Left renal cortex interstitium (tissue), 4 donors: ENCODE results near the gene CDC14A. TPM values are rescaled to one million over a fixed set of nuclear protein-coding genes. Genes with fewer than 3 reads are reported as not detected.
A peak's percentile ranks its signal among the peaks of the same experiment; 100 is the strongest.
"Not testable (repeated sequence)": the region's sequence is repeated elsewhere in the genome, so short reads cannot be mapped to it uniquely, and the experiment has no call there.

ENCODE experiments used
- DNase-seq, 4 donors: peaks; one replicate each; pipeline ENCODE4 v3.0.0-alpha.2; 2013; ENCODE audit warnings: low read depth in 4 of 4, low spot score in 2 of 4, missing footprints in 1 of 4
- polyA plus RNA-seq, 4 donors: library from polyadenylated mRNA; unstranded; fragments of 120-200 nt; gene quantifications; one replicate each; pipeline ENCODE4 v1.2.1, GENCODE V29; 2013; ENCODE audit not compliant: insufficient read length in 4 of 4

CDC14A gene
- polyA plus RNA-seq, 4 donors = 25.7 to 34.2 (median 28.9) TPM

- no peak for DNase-seq
Observed at GRCh38 chr1:100332331-100332730, 20.0 kb upstream of the CDC14A start.

DNA sequence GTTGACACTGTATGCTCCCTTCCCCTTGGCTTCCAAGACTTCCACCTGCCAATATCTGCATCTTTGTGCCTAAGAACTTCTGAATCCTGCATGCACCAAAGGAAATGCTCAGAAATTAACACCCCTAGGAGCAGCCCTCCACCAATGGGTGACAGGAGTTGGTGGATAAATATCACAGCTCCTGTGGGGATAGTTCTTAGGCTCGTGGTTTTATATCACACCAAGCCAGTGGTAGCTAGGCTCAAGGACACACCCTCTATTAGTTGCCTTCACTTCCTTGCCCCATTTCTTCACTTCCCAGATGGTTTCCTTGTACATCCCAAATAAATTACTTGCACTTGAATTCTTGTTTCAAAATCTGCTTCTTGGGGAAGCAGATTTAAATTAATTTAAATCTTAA, 16.9 kb upstream of the CDC14A start:
- no peak for DNase-seq

- not testable (repeated sequence) for DNase-seq
Observed at GRCh38 chr1:100337878-100338277, 14.4 kb upstream of the CDC14A start.

DNA sequence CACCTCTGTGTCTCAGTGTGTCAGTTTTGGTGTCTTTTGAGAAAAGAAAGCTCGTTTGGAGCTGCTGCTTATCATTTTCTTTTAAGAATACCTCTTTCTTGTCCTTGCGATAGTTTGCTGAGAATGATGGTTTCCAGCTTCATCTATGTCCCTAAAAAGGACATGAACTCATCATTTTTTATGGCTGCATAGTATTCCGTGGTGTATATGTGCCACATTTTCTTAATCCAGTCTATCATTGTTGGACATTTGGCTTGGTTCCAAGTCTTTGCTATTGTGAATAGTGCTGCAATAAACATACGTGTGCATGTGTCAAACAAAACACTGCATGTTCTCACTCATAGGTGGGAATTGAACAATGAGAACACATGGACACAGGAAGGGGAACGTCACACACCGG, 12.6 kb upstream of the CDC14A start:
- not testable (repeated sequence) for DNase-seq

- no peak for DNase-seq
Observed at GRCh38 chr1:100340494-100340893, 11.8 kb upstream of the CDC14A start.

DNA sequence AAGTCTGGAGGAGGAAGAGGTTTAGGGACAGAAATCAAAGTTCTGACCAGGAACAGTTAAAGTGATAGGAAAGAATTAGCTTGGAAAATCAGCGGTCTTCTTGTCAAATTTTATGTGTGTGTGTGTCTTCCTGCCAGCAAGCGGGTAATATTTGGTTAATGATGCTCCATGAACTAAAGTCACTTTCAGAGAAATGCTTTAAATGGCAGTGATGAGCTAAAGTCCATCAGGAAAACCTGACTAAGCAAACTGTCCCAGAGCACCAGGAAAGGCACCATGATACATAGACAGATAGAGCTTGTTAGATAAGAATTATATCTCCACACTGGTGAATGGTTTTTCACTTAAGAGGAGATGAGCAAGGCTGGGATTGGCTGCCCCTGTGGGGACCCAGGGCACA, 10.0 kb upstream of the CDC14A start:
- no peak for DNase-seq

GRCh38 chr1:100343897-100344296, 8.4 kb upstream of the CDC14A start:
- DNase-seq = no peak

DNA sequence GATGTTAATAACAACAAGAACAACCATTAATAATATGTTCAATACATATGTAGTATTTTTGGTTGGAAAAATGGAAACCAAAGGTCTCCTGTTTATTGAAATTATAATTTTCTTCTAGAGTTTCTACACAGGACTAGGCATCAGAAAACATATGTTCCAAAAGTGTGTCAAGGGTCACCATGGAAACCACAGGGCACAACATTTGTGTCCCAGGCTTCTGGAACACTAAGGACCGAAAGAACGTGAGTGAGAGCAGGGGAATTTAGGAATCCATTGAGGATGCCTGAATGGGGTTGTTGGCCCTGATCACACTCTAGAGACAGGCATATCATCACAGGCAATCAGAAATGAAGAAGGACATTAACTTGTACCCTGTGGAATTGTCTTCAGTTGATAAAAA, 7.5 kb upstream of the CDC14A start:
- no peak for DNase-seq

DNA sequence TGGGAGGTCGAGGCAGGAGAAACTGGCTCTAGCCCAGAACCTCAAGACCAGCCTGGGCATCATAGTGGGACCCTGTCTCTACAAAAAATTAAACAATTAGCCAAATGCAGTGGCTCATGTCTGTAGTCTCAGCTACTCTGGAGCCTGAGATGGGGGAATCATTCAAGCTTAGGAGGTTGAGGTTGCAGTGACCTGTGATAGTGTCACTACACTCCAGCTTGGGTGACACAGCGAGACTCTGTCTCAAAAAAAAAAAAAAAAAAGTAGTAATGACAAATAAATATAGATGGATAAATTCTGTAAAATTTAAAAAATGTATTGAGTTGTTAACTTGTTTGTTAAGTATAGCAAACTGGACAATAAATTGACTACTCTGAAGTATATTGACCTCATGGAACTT, 5.9 kb upstream of the CDC14A start:
- no peak for DNase-seq

DNA sequence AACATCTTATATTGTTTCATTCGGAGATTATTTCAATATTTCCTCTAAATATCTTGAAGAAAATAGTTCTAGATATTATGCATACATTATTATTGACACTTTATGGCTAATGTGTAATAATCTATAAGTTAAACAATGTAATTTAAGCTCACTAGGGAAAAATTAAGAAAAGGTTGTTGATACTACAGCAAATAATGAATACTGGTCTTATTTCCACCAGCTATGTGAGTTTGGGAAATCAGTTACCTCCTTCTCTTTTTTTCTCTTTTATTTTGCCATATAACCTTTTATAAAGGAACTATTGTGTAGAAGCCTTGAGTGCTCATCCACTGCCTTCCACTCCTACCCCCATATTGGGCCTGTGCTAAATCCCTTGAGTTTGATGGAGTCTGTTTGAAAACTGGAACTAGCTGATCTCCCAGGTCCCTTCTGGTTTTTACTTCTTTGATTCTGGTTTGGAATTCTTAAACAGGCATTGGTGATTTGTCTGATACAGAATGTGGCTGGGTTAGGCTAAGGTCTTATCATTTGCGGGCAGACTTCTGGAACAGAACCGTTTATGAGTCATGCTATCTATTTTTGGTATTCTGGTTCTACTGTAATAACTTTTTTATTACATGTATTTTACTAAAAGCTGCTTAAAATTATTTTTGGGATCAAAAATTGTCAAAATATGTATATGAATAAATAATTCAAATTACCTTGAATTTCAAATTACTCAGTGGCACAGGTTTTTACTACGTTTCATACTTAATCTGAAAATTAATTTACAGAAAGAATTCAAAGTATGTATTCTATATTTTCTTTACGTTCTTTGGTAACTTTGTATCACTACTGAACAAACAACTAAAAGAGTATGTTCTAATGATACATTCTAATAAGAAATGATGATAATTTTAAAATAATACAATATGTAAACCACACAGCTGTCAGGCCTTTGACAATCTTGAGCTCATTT, 5.0 kb upstream of the CDC14A start:
- no peak for DNase-seq

- no peak for DNase-seq
Observed at GRCh38 chr1:100348549-100349144, 3.7 kb upstream of the CDC14A start.

DNA sequence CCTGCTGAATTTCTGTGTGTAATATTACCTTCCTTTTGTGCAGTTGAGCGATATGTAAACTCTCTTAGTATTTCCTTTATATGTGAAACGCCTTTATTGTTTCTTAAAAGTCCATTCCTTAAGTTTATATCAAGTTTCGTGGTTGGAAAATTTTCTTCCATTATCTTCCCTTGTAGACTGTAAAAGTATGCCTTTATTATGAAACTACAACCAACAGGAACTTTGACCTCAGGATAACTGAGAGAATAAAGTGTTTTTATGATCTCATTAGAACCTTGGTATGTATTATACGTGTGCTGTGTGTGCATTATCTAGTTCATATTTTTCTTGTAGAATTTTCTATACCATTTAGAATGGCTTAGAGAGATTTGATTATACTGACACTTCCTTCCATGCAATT, 3.1 kb upstream of the CDC14A start:
- DNase-seq = no peak

DNA sequence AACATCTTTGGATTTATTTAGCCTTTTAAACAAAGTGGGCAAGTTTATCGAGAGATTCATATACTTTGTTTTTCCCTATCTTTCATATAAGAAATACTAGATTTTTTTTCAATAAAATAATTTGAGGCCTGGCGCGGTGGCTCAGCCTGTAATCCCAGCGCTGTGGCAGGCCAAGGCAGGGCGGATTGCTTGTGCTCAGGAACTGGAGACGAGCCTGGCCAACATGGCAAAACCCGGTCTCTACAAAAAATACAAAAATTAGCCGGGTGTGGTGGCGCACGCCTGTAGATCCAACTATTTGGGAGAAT, 1.6 kb upstream of the CDC14A start:
- DNase-seq = no peak

GRCh38 chr1:100351095-100351887, 1.0 kb upstream of the CDC14A start:
- peak; percentile 81 to 96 (median 88) for DNase-seq

DNA sequence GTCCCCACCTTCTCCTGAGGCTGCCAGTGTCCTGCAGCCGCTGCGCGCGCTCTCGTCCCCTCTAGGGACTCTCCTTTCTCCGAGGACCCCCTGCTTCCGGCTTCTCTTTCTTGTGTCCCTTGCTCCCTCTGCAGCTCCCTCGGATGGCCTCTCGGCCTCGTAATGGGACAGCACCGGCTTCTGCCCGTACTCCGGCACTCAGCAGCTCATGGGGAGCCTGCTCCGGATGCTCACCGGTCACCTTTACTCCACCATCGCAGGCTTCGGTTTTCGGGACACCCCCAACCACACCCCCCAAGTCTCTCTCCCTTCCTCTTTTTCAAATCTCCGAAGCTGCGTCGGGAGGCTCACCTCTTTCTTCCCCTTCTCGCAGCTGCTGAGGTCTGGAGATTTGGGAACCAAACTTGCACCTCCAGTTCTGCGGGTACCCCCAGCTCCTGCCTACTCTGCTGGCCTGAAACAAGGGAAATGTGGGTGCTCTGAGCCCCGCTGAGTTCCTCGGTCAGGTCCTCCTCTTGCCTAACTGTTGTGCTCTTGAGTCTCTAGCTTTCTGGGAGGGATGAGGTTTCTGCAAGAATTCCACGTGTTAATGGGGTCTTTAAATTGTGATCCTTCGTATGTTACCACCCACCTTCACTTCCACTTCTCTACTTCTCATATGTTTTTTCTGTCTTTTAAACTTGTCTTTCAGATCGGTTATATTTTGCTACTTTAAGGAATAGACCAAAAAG, 930 bp downstream of the CDC14A start:
- peak in 2 of 4 donors; percentile 45 to 48 for DNase-seq

DNA sequence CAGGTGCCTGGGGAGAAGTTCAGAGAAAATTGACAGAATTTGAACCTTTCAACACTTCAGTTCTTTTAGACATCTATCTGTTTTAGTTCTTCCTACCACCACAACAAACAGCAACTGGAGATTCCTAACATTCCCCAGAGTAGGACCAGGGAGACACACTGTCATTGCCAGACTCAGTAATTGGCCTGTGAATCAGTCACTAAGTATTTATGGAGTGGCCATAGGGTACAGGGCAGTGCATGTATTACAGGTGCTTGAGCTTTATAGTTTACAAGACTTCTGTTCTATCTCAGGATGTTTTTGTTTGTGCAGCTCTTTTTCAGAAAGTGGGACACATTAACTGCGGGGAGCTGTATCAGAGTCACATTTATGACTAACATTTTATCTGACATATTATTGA, 1.7 kb downstream of the CDC14A start:
- peak in 3 of 4 donors; percentile 18 to 29 (median 23) for DNase-seq

GRCh38 chr1:100354971-100355394, 2.7 kb downstream of the CDC14A start:
- DNase-seq = peak; percentile 52 to 78 (median 65)

DNA sequence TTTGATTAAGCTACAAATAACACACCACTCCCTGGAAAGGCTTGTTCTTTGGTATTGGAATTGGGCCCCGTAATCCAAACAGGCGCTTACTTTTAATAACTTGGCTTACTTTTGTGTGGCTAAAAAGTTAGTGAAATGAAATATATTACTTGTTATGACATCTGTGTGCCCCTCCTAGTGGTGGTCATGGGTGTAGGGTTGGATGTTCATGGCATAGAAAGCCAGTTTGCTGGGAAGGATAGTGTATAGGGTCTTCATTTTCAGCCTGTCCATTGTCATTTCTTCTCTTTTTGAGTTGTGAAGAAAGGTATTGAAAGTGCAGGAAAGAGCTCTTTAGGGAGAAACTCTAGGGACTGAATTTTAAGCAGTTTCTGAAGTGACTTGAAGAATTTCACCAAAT, 5.9 kb downstream of the CDC14A start:
- DNase-seq = no peak

DNA sequence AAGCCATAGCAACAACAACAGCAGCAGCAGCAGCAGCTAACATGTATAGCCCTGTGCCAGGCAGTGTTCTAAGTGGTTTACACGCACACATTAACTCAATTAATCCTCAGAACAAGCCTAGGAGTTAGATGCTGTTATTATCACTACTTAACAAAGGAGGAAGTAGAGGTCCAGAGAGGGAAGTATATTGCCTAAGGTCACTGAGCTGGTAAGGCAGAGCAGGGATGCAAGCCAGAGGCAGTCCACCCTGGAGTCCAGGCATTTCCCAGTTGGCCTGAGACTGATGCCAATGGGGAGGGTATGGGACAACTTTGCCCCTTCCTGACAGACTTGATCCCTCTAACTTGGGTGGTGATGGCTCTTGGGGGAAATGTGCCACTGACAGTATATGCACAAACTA, 6.8 kb downstream of the CDC14A start:
- DNase-seq = no peak

DNA sequence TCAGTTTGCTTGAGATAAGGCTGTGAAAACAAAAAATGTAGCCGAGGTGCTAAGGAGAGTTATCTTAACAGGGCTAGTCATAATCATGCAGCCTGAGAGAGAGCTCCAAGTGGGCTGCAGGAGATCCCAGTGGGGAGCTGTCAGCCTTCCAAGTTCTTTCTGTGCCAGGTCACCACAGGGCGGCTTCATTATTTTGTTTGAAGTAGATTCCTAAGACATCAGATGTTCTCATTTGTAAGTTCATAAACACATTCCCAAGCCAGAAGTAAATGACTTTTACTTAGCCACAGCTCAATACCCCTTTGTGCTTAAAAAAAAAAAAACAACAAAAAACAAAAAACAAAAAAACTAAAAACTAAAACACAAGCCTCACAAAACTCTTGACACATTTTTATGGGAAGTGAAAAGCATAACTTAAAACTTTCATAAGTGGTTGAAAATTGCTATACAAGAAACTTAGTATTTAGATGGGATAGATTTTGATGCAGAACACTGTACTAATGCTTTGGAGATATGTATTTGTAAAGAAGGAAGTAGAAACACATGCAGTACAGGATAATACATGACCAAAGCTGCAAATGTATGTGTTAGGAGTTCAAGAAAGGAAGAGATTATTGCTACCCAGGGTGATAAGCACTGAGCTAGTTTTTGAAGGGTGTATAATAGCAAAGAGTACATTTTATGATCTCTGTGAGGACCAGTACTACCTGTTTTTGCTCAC, 8.6 kb downstream of the CDC14A start:
- DNase-seq = no peak
